Endometrial microvascular endothelial cells (primary cell): Measurements from ENCODE around the gene TEDC1. TPM values are rescaled to one million over a fixed set of nuclear protein-coding genes. Genes with fewer than 3 reads are reported as not detected.

Experiments
- in situ Hi-C: cut with HindIII; loops from 2 replicates; pipeline ENCODE4 v1.10.0; 2017; ENCODE audit warnings: low sequenced_read_pairs, low pct_unique_long_range_greater_than_20kb; ENCODE audit errors: inconsistent ontology term
- total RNA-seq: library from RNA; depleted of rRNA; stranded (reverse); fragments of >200 nt; gene quantifications from one replicate; pipeline ENCODE4 v1.2.3, GENCODE V29; 2015; ENCODE audit errors: inconsistent ontology term

TEDC1 gene, protein sequence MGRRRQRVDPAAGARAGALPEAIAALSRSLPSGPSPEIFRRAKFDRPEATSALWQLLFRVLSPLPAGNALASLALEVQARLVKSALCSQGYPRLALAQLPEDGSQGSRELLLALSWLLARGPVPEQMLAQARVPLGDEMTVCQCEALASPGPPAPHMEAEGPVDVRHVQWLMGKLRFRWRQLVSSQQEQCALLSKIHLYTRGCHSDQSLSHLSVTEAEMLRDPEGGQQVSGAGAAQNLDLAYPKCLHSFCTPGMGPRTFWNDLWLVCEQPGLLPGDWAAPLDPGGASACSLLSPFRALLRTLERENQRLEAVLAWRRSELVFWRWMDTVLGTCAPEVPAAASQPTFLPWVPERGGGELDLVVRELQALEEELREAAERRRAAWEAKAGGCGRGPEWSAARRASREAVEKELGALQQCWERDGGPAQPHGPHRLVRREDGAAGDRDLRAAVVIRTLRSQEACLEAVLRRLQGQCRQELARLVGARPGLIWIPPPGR
- total RNA-seq = 24.6 TPM

DNA sequence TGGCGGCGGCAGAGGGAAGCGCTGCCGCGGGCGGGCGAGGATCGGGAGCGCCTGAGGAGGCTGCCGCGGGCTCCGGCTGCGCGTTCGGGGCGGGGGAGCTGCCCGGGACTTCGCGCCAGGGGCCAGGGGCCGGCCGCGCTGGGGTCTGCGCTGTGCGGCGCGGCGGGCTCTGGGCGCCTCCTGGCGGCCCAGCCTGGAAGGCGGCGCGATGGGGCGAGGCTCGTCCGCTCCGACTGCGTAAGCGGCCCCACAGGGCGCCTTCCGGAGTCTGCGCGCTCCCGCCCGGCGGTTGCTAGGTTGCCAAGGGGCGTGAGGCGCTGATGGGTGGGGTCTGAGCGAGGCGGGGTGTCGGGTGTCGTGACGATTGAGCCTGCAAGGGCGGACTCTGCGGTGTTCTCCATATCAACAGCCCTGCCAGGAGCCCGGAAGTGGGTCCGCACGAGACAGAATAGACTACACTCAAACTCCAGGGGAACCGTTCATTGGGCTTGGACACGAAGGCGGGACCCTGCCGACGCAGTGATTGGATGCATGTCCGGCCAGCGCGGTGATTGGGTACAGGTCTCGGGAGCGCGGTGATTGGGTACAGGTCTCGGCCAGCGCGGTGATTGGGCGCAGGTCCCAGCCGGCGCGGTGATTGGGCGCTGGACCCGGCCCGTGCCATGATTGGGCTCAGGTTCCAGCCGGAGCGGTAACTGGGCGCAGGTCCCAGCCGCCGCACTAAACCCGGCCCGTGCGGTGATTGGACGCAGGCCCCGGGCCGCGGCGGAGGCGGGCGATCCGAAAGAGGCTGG lies at the start of gene TEDC1:
TSS of gene TEDC1 (plus strand) at position 675 of the 794 bp plus-strand sequence. CDS start 130 bp downstream, outside the sequence.
- in situ Hi-C loops = no loop called here

DNA sequence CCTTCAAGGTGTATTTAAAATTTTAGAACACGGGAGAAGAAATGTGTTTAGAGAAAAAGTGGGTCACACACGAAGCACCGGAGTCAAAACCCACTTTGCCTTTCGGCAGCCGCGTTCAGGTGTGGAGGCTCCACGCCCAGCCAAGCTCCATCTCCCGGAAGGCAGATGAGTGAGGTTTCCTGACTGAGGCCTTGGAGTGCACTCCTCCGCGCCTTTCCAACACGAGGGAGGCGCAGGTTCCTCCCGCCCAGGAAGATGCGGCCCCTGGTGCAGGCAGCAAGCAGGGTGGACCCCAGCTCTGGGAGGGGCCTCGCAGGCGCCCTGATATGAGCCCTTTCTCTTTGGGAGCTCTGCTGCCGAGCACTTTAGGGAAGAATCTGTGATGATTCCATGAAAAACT lies 48.9 kb upstream of the TEDC1 start:
- in situ Hi-C loops = no loop called here

DNA sequence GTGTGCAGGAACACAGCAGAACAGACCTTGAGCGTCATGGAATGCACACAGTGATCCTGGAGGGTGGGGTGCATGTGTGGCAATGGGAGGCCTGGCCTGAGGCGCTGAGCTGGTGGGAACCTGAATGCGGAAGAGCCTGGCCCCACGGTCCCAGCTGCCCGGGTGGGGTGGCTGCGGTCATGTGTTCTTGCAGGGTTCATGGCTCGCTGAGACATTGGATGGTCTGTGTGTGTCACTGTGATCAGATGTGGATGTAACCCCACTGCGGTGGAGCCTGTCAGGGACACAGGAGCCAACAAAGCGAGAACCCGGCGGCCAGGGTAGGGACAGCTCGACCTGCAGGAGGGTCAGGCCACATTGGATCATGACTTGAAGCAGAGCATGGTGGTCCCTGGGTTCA lies 48.2 kb upstream of the TEDC1 start:
- in situ Hi-C loops = no loop called here

DNA sequence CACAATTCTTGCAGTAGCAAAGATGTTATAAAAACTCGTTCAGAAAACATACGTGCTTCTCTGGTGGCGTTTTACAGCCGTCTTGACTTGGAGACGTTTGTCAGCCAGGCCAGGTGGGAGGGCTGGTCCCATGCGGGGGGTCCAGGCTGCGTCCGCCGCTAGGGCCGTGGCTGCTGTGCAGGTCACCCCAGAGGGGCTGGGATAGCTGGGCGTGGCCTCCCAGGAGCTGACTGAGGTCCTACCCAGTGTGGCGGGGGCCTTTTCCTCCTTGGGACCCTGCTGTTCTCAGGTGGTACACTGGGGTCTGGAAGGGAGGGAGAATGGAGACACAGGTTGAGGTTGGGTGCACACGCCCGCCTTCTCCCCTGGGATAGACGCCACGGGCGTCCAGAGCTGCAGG lies 46.2 kb upstream of the TEDC1 start:
- in situ Hi-C loops = no loop called here

DNA sequence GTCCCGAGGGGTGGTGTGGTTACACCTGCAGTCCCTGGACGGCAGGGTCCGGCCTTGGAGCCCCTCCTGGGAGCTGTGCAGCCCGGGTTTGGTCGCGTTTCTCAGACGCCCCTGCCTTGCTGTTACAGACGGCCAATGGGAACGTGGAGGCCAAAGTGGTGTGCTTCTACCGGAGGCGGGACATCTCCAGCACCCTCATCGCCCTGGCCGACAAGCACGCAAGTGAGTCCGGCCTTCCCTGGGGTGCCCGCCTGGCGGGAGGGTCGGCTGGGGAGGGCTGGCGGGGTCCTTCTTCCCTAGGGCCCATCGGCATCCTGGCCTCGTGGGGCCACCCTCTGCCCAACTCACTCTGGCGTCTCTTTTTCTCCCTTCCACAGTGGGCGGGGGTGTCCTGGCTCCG lies 45.8 kb upstream of the TEDC1 start:
- in situ Hi-C loops = no loop called here

DNA sequence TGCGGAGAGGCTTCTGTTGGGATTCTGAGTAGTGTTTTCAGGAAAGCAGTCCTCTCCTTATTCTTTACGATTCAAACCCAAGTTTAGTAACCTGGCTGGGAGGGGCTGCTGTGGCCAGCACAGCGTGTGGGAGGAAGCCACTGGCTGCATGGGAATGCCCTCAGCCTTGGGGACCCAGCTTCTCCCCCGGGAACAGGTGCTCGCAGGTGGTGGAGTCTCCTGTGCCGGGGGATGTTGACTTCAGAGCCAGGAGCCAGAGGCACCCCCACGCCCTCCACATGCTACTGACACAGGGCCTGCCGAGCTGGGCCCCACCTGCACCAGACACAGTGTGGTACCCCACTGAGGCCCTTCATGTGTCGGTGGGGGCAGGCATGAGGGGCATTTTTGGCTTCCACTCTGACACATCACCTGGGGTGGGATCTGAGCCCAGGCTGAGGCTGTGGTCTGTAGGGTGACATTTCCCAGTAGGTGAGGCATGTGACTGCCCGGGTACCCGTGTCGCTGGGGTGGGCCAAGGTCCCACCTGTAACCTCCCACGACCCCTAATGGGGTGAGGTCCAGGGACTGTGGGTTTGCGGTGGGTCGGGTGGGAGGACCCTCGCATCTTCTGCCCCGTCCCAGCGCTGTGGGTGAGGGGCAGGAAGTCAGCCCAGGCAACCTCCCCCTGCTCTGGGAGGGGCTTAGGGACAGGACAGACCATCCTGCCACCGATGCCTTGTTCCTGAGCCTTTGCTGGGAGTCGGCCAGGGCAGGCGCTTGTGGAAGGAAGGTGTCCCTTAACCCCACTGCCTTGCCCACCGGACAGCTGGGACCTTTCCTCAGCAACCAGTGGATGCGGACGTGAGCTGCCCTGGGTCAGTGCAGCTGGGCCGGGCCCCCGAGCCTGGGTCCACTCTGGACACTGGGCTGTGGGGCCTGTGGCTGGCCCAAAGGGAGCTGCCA lies 44.9 kb upstream of the TEDC1 start:
- in situ Hi-C loops = no loop called here

DNA sequence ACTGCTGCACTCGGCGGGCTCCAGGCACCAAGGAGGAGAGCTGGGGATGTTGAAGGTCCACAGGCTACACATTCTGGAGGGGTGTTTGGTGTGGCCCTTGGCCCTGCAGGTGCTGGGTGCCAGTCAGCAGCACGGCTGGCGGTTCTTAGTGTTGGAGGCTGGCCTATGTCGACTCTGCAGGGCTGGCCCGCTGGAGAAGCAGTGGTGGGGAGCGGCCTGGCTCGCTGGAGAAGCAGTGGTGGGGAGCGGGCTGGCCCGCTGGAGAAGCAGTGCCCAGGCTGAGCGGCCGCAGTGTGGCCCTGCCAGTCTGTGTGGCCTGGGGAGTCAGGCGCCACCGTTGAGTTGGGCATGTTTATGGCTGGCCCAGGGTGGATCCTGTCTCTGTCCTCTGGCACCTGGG lies 44.1 kb upstream of the TEDC1 start:
- in situ Hi-C loops = no loop called here

DNA sequence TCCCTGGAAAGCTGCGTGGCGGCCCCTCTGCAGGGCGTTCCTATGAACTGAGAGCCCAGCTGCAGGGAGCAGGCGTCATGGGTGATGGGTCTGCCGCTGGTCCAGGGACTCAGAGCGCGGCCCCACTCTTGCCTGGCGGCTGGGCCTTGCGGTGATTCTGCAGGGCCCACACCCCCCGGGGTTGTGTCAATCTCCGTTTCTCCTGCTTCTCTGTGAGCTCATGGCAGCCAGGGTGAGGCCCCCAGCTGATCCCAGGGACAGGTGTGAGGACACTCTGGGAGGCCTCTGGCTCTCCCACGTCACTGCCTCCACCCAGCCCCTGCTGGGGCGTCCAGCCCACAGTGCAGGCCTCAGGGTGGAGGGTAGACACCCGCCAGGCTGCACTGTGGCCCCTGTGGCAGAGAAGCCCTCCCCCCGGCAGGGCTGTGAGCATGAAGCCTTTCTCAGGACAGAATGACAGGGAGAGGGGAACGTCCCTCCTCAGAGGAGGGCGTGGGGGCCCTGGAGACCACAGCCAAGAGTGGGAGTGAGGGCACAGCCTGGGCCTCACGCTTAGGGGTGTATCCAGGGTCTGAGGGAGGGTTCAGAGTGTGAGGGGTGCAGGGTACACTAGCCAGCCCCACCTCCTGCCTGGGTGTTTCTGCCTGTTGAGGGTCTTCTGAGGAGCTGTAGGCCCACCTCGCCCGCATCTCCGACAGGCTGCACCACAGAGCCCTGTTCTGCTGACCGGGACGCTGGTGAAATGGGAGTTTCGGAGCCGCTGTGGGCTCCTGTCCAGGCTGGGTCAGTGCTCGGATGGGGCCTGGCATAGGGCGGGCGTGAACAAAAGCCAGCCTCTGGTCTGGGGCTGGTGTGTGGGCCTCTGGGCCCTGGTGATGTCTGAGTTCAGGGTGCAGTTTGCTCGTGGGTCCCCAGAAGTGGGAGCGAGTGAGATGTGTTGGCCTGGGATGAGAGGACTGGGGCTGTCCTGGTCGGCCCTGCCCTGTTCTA lies 43.1 kb upstream of the TEDC1 start:
- in situ Hi-C loops = no loop called here

DNA sequence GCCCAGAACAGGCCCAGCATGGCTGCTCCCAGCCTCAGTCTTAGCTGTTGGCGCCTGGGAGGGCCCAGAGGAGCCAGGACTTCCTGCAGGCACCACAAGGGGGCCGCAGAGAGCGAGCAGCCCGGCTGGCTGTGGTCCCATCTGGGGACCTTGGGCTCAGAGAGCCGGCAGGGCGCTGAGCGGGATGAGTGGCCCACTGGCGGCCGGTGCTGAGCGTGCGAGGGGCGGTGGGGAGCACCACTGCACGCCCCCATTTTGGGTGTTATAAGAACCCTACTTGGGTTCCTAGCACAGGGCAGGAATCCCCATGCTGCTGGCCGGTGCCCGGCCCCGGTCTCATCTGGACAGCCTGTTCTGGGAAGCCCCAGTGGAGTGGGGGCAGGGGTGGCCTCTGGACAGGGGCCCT lies 42.3 kb upstream of the TEDC1 start:
- in situ Hi-C loops = no loop called here

DNA sequence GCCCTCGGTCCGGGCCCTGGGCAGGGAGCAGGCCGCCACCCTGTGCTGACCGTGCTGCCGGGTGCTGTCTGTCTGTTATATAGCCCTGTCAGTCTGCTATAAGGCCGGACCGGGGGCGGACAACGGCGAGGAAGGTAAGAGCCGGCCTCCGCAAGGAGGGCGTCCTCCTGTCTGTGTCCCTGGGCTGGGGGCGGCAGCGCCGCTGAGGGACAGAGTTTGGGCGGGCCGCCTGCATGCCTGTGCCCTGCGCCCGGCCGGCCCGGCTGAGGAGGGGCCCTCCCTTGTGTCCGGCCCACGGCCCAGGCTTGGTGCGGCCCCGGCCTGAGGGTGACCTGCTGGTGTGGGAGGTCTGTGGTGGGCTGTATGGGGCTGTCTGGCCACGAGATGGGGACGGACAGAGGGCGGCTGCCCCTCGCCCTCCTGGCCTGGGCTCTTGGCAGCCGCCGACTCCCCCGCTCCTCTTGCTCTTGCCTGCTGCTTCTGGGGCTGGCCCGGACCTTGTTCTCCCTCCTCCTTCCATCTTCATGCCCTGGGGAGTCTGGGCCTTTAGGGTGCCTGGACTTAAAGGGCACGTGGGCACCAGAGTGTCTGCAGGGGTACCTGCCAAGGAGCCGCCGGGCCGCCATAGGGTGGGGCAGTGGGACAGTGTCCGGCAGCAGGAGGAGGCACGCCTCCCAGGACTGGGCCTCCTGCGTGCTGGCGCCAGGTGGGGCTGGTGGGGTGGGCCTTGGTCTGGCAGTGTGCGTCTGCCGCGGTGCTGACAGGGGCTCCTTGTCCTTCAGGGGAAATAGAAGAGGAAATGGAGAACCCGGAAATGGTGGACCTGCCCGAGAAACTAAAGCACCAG lies 41.5 kb upstream of the TEDC1 start:
- in situ Hi-C loops = no loop called here

DNA sequence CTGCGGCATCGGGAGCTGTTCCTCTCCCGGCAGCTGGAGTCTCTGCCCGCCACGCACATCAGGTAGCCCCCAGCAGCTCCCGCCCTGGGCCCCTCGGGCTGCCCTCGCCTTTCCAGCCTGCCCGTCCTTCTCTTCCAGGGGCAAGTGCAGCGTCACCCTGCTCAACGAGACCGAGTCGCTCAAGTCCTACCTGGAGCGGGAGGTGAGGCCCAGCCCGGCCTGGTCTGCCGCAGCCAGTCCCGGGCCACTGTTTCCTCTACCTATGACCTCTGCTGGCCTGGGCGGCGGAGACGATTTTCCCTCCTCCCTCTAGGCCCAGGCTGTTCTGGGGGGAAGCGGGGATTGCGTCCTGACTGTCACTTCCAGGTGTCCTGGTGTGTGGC lies 40.9 kb upstream of the TEDC1 start:
- in situ Hi-C loops = no loop called here

DNA sequence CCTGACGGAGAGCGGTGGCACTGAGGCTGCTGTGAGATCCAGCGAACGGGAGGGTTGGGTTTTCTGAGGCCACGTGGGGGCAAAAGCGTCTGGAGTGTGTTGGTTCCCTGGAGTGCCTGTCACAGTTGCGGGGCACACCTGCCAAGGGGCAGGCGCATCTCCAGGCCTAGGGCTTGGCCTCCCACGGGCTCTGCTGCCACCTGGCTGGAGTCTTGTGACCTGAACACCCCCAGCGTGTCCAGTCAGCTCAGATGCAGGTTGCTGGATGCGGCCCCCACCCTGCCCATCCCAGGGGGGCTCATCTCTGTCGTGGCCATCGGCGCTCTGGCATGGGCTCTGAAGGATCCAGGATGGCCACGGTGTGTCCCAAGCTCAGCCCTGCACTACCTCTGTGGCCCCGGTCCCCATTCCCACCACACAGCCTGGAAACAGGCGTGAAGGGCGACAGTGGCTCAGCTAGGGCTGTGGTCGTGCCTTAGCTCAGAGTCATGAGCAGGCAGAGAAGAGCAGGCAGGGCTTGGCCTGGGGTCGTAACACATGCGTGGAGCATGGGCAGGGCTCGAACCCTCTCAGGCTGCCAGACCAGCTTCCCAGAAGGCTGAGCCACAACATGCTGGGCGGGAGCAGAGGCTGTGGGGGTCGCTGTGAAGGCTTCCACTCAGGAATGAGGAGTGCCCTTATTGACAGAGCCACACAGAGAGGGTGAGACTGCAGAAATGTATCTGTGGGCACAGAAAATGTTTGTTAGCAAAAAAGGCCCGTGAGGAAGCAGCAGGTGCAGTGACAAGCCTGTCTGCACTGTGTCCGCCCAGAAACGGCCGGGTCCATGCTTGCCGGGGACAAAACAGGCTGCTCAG lies 40.0 kb upstream of the TEDC1 start:
- in situ Hi-C loops = no loop called here

DNA sequence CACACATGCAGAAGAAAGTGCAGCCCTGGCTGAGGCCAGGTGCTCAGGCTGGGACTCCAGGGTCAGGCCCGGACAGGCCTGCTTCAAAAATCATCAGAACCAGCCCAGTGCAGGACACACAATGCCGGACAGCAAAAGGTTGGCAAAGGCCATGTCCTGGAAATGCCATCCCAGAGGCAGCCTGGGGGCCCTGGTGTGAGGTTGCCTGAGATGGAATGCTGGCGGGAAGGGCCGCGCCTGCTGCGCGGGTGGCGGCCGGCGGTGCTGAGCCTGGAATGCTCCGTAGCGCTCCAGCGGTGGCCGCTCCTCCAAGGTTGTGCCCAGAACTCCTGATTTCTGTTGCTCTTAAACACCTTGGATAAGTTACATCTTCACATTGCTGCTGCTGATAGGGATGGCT lies 38.1 kb upstream of the TEDC1 start:
- in situ Hi-C loops = no loop called here

DNA sequence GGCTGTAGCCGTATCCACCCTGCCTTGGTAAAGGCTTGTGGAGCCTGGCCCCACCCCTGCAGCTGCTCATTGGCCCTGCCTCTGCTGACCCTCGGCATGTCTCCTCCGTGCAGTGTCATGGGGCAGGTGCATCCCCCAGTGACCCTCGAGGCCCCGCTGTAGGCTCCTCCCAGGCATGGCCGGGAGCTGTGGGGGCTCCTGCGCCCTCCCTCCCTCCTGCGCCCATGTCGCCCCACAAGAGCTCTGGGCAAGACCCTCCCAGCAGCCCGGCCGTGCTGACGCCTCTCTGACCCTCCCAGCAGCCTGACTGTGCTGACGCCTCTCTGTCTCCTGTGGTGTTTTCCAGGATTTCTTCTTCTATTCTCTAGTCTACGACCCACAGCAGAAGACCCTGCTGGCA lies 37.2 kb upstream of the TEDC1 start:
- in situ Hi-C loops = no loop called here

DNA sequence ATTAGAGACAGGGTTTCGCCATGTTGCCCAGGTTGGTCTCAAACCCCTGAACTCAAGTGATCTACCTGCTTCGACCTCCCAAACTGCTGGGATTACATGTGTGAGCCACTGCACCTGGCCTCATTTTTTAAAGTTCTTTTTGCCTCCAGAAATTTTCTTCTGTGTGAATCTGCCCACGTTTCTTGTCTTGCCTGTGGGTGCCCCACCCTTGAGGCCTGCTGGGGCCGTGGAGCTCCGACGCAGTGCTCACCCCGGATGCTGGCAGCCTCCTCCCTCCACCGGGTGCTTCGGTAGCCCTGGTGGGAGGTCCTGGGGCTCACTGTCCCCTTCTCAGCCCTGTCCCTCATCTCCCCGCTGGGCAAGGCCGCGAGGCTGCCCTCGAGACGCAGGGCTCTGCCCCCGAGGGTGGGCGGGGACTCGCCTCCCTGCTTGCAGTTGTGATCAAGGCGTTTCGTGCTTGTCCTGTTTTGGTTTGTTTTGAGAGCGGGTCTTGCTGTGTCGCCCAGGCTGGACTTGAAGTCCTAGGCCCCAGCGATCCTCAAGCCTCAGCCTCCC lies 35.9 kb upstream of the TEDC1 start:
- in situ Hi-C loops = no loop called here
